SK-N-SH (cell line): Measurements from ENCODE around the gene HINT3. TPM values are rescaled to one million over a fixed set of nuclear protein-coding genes. Genes with fewer than 3 reads are reported as not detected.
"Not testable (repeated sequence)": the region's sequence is repeated elsewhere in the genome, so short reads cannot be mapped to it uniquely, and the experiment has no call there.

Source experiments
- CTCF ChIA-PET: fragments of 300-600, 350-600 bp; formaldehyde crosslinking; extraction: SDS; loops from one replicate; lab custom pipeline; 2021; lab: Yijun Ruan, JAX
- POLR2A ChIA-PET: fragments of 350-600 bp; sonication (Branson Sonifier 250); formaldehyde crosslinking; extraction: SDS; loops from one replicate; lab custom pipeline; 2020; ENCODE audit warnings: antibody characterized with exemption, inconsistent platforms; lab: Yijun Ruan, JAX
- DNase-seq: peaks from one replicate; pipeline ENCODE4 v3.0.0; 2012
- H2AFZ ChIP-seq: fragments of 200-600 bp; sonication (generic); 2 replicates; pipeline ENCODE4 v1.8.1; 2016; ENCODE audit warnings: antibody characterized with exemption, mild to moderate bottlenecking, low read depth
- H3F3A ChIP-seq: fragments of 200-600 bp; sonication (generic); replicated peaks from 2 replicates; pipeline ENCODE3; 2016; ENCODE audit warnings: antibody characterized with exemption, mild to moderate bottlenecking; ENCODE audit not compliant: insufficient read depth
- H3K27ac ChIP-seq, 2 experiments: fragments of 200-500 bp in 1 of 2; fragments of 200-600 bp in 1 of 2; sonication (Bioruptor generic) in 1 of 2; sonication (generic), shearing (Covaris generic) in 1 of 2; 2 replicates each; pipeline versions ENCODE4 v1.5.1 to v1.6.1; 2014 to 2016; ENCODE audit warnings: low read depth in 2 of 2, inconsistent platforms in 1 of 2, low read length in 1 of 2, mild to moderate bottlenecking in 1 of 2, mixed read lengths in 1 of 2
- H3K27me3 ChIP-seq: fragments of 200-600 bp; sonication (generic), shearing (Covaris generic); 2 replicates; pipeline ENCODE4 v1.6.1; 2016; ENCODE audit warnings: mixed run types; ENCODE audit not compliant: insufficient read depth
- H3K36me3 ChIP-seq, 2 experiments: fragments of 200-500 bp in 1 of 2; fragments of 200-600 bp in 1 of 2; sonication (Bioruptor generic) in 1 of 2; sonication (generic) in 1 of 2; replicated peaks in 1 of 2; 2 replicates each; pipeline versions ENCODE3 to v1.5.1; 2014 to 2016; ENCODE audit warnings: low read length in 1 of 2, mild to moderate bottlenecking in 1 of 2; ENCODE audit not compliant: insufficient read depth in 2 of 2, control insufficient read depth in 1 of 2
- H3K4me1 ChIP-seq, 2 experiments: fragments of 200-500 bp in 1 of 2; fragments of 200-600 bp in 1 of 2; sonication (Bioruptor generic) in 1 of 2; sonication (generic), shearing (Covaris generic) in 1 of 2; 2 replicates each; pipeline versions ENCODE4 v1.5.1 to v1.6.1; 2014 to 2016; ENCODE audit warnings: low read depth in 1 of 2, low read length in 1 of 2, mixed run types in 1 of 2; ENCODE audit not compliant: insufficient read depth in 2 of 2, control insufficient read depth in 1 of 2
- H3K4me2 ChIP-seq: fragments of 200-600 bp; sonication (generic), shearing (Covaris generic); 2 replicates; pipeline ENCODE4 v1.6.1; 2017; ENCODE audit warnings: mixed run types
- H3K4me3 ChIP-seq, 2 experiments: fragments of 200-500 bp in 1 of 2; fragments of 200-600 bp in 1 of 2; sonication (Bioruptor generic) in 1 of 2; sonication (generic), shearing (Covaris generic) in 1 of 2; 2 replicates each; pipeline versions ENCODE4 v1.5.1 to v1.8.1; 2014 to 2016; ENCODE audit warnings: low read depth in 2 of 2, inconsistent platforms in 1 of 2, low read length in 1 of 2, mild to moderate bottlenecking in 1 of 2, mixed read lengths in 1 of 2, moderate library complexity in 1 of 2
- H3K79me2 ChIP-seq: fragments of 200-600 bp; sonication (generic); 2 replicates; pipeline ENCODE4 v1.8.1; 2017; ENCODE audit warnings: mild to moderate bottlenecking; ENCODE audit not compliant: insufficient read depth
- H3K9ac ChIP-seq: fragments of 200-600 bp; sonication (generic); 2 replicates; pipeline ENCODE4 v1.6.1; 2017; ENCODE audit warnings: mixed run types
- H3K9me2 ChIP-seq: fragments of 200-600 bp; sonication (generic); 2 replicates; pipeline ENCODE4 v1.6.1; 2017; ENCODE audit warnings: mixed run types
- H3K9me3 ChIP-seq: fragments of 200-600 bp; sonication (generic); 2 replicates; pipeline ENCODE4 v1.6.1; 2017; ENCODE audit warnings: mixed run types, mild to moderate bottlenecking, moderate library complexity
- H4K20me1 ChIP-seq: fragments of 200-600 bp; sonication (generic); 2 replicates; pipeline ENCODE4 v1.6.1; 2017; ENCODE audit warnings: mild to moderate bottlenecking, mixed run types; ENCODE audit not compliant: insufficient read depth
- ELF1 ChIP-seq: IDR thresholded peaks from 2 replicates; pipeline ENCODE4 v1.4.0; 2012
- EP300 ChIP-seq, 2 experiments: IDR thresholded peaks; 2 replicates each; pipeline versions ENCODE4 v1.4.0 to v1.6.1; 2012; ENCODE audit warnings: borderline replicate concordance in 1 of 2, low read depth in 1 of 2, low read length in 1 of 2
- JUND ChIP-seq: IDR thresholded peaks from 2 replicates; pipeline ENCODE4 v1.4.0; 2012
- MEF2A ChIP-seq: IDR thresholded peaks from 2 replicates; pipeline ENCODE4 v1.4.0; 2012; ENCODE audit warnings: low read depth, borderline replicate concordance
- NFIC ChIP-seq: IDR thresholded peaks from 2 replicates; pipeline ENCODE4 v1.4.0; 2012; ENCODE audit warnings: borderline replicate concordance
- RXRA ChIP-seq: IDR thresholded peaks from 2 replicates; pipeline ENCODE4 v1.4.0; 2012; ENCODE audit warnings: low read depth, mild to moderate bottlenecking, borderline replicate concordance
- SIN3A ChIP-seq: IDR thresholded peaks from 2 replicates; pipeline ENCODE4 v1.6.1; 2012; ENCODE audit warnings: low read depth, mild to moderate bottlenecking, low read length, moderate library complexity, borderline replicate concordance
- SMC3 ChIP-seq: IDR thresholded peaks from 2 replicates; pipeline ENCODE4 v1.6.1; 2012; ENCODE audit warnings: low read depth, low read length, improper control_type of control experiment
- TAF1 ChIP-seq: IDR thresholded peaks from 2 replicates; pipeline ENCODE4 v1.6.1; 2012; ENCODE audit warnings: low read depth, mild to moderate bottlenecking, low read length, moderate library complexity, borderline replicate concordance
- TCF12 ChIP-seq: IDR thresholded peaks from 2 replicates; pipeline ENCODE4 v1.4.0; 2012
- WGBS: methylation state at CpG from one replicate; pipeline ENCODE4 v1.1.6; 2017; ENCODE audit warnings: low lambda C conversion rate; 5-methylcytosine and 5-hydroxymethylcytosine counted together
- polyA plus RNA-seq, 3 experiments: library from polyadenylated mRNA; depleted of rRNA; stranded (reverse); fragments of >200 nt; gene quantifications; 2 replicates each; pipeline ENCODE4 v1.2.3, GENCODE V29; 2012
- TF ChIP-seq, protein P1 (sequence below): IDR thresholded peaks from 2 replicates; pipeline ENCODE4 v1.4.0; 2012; ENCODE audit warnings: low read depth
- TF ChIP-seq, protein P2 (sequence below): IDR thresholded peaks from 2 replicates; pipeline ENCODE4 v1.4.0; 2012; ENCODE audit warnings: low read depth, borderline replicate concordance
- TF ChIP-seq, protein P3 (sequence below): IDR thresholded peaks from 2 replicates; pipeline ENCODE4; 2012
- TF ChIP-seq, protein P4 (sequence below): fragments of 150-350 bp; IDR thresholded peaks from 2 replicates; pipeline ENCODE4 v1.6.1; 2016; ENCODE audit warnings: mild to moderate bottlenecking, low read depth, low read length

The HINT3 gene
- polyA plus RNA-seq, 1 of the 3 experiments (the other 2 are of a cell fraction): 1.8 TPM

DNA sequence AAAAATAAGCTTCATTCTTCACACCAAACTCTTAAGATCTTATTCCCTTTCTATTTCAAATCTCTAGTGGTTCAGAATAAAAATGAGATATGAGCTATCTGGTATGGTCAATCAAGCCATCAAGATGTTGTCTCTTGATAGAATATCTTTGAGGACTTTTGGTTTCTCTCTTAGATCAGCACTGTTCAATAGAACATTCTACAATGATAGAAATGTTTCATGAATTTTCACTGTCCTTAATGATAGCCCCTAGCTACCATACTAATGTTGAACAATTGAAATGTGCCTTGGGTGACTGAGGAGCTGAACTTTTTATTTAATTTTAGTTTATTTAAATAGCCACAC is 24.1 kb upstream of the HINT3 start:
- Histone ChIP-seq H3K9me2 (no peaks in the 10 kb centered on the region), H3K9me3 (no peaks in the 10 kb centered on the region), H2AFZ (no peak overlapping the region), H3K27me3 (no peaks in the 10 kb centered on the region), H3K9ac (no peak overlapping the region), H3K4me3 (no peak overlapping the region), H4K20me1 (no peaks in the 10 kb centered on the region), H3K27ac (no peak overlapping the region), H3K79me2 (no peaks in the 10 kb centered on the region), H3K4me2 (no peak overlapping the region), H3K36me3 (peaks cover 27 to 33% of the 10 kb centered on the region in 2 experiments), H3F3A (no peaks in the 10 kb centered on the region), H3K4me1 (no peaks in the 10 kb centered on the region)
- ChIA-PET CTCF (interaction anchor here (1.1 to 1.5 kb wide), 4 partner anchors 26 to 619 kb away, joined by 3 read pairs; partner anchors contain the start of gene NCOA7), POLR2A (no interaction called here)
- no peak for DNase-seq
- TF ChIP-seq NFIC: no peak

DNA sequence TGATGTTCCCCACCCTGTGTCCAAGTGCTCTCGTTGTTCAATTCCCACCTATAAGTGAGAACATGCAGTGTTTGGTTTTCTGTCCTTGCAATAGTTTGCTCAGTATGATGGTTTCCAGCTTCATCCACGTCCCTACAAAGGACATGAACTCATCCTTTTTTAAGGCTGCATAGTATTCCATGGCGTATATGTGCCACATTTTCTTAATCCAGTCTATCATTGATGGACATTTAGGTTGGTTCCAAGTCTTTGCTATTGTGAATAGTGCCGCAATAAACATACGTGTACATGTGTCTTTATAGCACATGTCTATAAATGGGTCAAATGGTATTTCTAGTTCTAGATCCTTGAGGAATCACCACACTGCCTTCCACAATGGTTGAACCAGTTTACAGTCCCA is 21.1 kb upstream of the HINT3 start:
- H3K79me2 ChIP-seq: not testable (repeated sequence)

DNA sequence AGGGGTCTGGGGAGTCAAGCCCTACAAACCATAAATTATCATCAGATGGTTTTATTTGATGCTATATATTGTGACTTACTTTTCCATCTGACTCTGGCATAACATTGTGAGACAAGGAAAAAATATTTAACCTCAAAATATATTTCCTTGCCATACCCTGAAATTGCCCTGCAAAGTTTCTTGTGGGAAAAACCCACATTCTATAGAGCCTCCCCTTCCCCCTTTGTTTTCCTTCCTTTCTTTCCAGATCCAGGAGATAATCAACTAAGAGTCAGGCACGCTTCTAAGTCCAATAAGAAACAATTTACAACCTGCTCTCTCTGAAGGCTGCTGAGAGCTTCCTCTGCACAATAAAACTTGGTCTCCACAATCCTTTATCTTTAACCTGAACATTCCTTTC is 17.5 kb upstream of the HINT3 start:
- Histone ChIP-seq H3K27ac (no peak overlapping the region), H3K79me2 (no peaks in the 10 kb centered on the region), H3K36me3 (no peaks in the 10 kb centered on the region), H3K9me2 (no peaks in the 10 kb centered on the region), H3K9ac (no peak overlapping the region), H3K9me3 (no peaks in the 10 kb centered on the region), H3K4me3 (no peak overlapping the region), H3K27me3 (no peaks in the 10 kb centered on the region), H3K4me1 (peaks cover 0 to 10% of the 10 kb centered on the region in 2 experiments; a peak in 1 of 4 replicates), H2AFZ (no peak overlapping the region), H4K20me1 (no peaks in the 10 kb centered on the region), H3F3A (no peaks in the 10 kb centered on the region), H3K4me2 (no peak overlapping the region)
- CTCF ChIA-PET: interaction anchor here (1.4 to 2.5 kb wide), 3 partner anchors 10 to 14 kb away, joined by 3 to 6 read pairs (median 5); no protein-coding TSS in a partner anchor
- no peak for TF ChIP-seq SMC3
- TF ChIP-seq EP300 (IDR thresholded peaks at IDR 0.05; ENCODE audit: borderline replicate concordance in 1 of 2, low read depth in 1 of 2, low read length in 1 of 2): no peak
- TF ChIP-seq, protein P1, sequence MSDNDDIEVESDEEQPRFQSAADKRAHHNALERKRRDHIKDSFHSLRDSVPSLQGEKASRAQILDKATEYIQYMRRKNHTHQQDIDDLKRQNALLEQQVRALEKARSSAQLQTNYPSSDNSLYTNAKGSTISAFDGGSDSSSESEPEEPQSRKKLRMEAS: no peak
- POLR2A ChIA-PET: no interaction called here
- WGBS: 70% methylated on average over 1 of the region's 1 CpG
- no peak for DNase-seq

More for the DNA sequence above, 21.1 kb upstream of the HINT3 start:
- CTCF ChIA-PET, H3K27ac ChIP-seq, H3K4me3 ChIP-seq, H3F3A ChIP-seq, H3K9me2 ChIP-seq, H3K9me3 ChIP-seq, H2AFZ ChIP-seq, H3K27me3 ChIP-seq, H4K20me1 ChIP-seq, DNase-seq, H3K36me3 ChIP-seq, POLR2A ChIA-PET, H3K4me1 ChIP-seq, H3K9ac ChIP-seq, H3K4me2 ChIP-seq: not testable (repeated sequence)
- 75% methylated on average over 5 of the region's 5 CpGs for WGBS

DNA sequence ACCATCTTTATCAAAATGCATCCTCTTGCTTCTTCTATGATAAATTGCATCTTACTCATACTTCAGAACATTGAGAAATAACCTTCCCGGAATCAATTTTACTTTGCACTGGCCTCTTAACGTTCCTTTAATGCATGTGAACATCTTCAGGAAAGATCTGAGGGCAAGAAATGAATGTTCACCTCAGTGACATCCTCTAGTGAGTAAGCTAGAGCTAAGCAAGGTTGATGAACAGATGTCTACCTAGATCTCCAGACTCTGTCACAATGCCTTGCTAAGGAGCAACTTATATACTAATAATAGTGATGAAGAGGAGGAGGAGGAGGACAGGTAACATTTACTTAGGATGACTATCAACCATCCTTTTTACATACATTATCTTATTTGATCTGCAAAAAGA is 16.8 kb upstream of the HINT3 start:
- no peaks in the 10 kb centered on the region for H3K27me3 ChIP-seq
- H3K36me3 ChIP-seq: no peaks in the 10 kb centered on the region
- H3K9ac ChIP-seq: no peak overlapping the region
- no peaks in the 10 kb centered on the region for H3K9me3 ChIP-seq
- H3K4me3 ChIP-seq: no peak overlapping the region
- ChIA-PET CTCF (interaction anchor here (1.4 to 2.5 kb wide), 4 partner anchors 12 to 17 kb away, joined by 3 to 9 read pairs (median 4); partner anchors contain the start of gene HINT3), POLR2A (no interaction called here)
- 63% methylated on average over 2 of the region's 2 CpGs for WGBS
- no peaks in the 10 kb centered on the region for H3K9me2 ChIP-seq
- no peak overlapping the region for H3K4me2 ChIP-seq
- H3K4me1 ChIP-seq: peaks cover 0 to 10% of the 10 kb centered on the region in 2 experiments; a peak in 1 of 4 replicates
- H3K27ac ChIP-seq: no peak overlapping the region
- H3F3A ChIP-seq: no peaks in the 10 kb centered on the region
- H2AFZ ChIP-seq: no peak overlapping the region
- no peaks in the 10 kb centered on the region for H4K20me1 ChIP-seq
- no peaks in the 10 kb centered on the region for H3K79me2 ChIP-seq
- DNase-seq: no peak
- TF ChIP-seq, protein P2, sequence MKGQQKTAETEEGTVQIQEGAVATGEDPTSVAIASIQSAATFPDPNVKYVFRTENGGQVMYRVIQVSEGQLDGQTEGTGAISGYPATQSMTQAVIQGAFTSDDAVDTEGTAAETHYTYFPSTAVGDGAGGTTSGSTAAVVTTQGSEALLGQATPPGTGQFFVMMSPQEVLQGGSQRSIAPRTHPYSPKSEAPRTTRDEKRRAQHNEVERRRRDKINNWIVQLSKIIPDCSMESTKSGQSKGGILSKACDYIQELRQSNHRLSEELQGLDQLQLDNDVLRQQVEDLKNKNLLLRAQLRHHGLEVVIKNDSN: no peak
- TF ChIP-seq MEF2A (no peak), ELF1 (no peak), JUND (no peak), SMC3 (no peak), SIN3A (no peak), RXRA (no peak), TCF12 (no peak), TAF1 (no peak), NFIC (no peak)
- TF ChIP-seq, protein P3, sequence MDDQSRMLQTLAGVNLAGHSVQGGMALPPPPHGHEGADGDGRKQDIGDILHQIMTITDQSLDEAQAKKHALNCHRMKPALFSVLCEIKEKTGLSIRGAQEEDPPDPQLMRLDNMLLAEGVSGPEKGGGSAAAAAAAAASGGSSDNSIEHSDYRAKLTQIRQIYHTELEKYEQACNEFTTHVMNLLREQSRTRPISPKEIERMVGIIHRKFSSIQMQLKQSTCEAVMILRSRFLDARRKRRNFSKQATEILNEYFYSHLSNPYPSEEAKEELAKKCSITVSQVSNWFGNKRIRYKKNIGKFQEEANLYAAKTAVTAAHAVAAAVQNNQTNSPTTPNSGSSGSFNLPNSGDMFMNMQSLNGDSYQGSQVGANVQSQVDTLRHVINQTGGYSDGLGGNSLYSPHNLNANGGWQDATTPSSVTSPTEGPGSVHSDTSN: no peak
- TF ChIP-seq, protein P1: no peak
- TF ChIP-seq, protein P4, sequence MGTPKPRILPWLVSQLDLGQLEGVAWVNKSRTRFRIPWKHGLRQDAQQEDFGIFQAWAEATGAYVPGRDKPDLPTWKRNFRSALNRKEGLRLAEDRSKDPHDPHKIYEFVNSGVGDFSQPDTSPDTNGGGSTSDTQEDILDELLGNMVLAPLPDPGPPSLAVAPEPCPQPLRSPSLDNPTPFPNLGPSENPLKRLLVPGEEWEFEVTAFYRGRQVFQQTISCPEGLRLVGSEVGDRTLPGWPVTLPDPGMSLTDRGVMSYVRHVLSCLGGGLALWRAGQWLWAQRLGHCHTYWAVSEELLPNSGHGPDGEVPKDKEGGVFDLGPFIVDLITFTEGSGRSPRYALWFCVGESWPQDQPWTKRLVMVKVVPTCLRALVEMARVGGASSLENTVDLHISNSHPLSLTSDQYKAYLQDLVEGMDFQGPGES: no peak
